HUES48 (cell line): ENCODE data around the gene SHISA5.

Experiments used
- H3K27ac ChIP-seq: one replicate; pipeline ENCODE4 v1.7.0; 2013; ENCODE audit warnings: low read depth, low read length, inconsistent platforms
- H3K27me3 ChIP-seq: 2 replicates; pipeline ENCODE4 v1.6.1; 2013; ENCODE audit warnings: mild to moderate bottlenecking, low read length; ENCODE audit not compliant: control insufficient read depth, insufficient read depth
- H3K36me3 ChIP-seq: 2 replicates; pipeline ENCODE4 v1.6.1; 2013; ENCODE audit warnings: low read length; ENCODE audit not compliant: control insufficient read depth, insufficient read depth
- H3K4me1 ChIP-seq: 2 replicates; pipeline ENCODE4 v1.6.1; 2013; ENCODE audit warnings: mild to moderate bottlenecking, low read length; ENCODE audit not compliant: control insufficient read depth, insufficient read depth
- H3K4me3 ChIP-seq: 2 replicates; pipeline ENCODE4 v1.5.1; 2013; ENCODE audit warnings: mild to moderate bottlenecking, low read depth, low read length
- H3K9ac ChIP-seq: 2 replicates; pipeline ENCODE4 v1.6.1; 2013; ENCODE audit warnings: mild to moderate bottlenecking, low read depth, low read length, moderate library complexity
- H3K9me3 ChIP-seq: 2 replicates; pipeline ENCODE4 v1.6.1; 2013; ENCODE audit warnings: low read length; ENCODE audit not compliant: control insufficient read depth, insufficient read depth

The SHISA5 gene

DNA sequence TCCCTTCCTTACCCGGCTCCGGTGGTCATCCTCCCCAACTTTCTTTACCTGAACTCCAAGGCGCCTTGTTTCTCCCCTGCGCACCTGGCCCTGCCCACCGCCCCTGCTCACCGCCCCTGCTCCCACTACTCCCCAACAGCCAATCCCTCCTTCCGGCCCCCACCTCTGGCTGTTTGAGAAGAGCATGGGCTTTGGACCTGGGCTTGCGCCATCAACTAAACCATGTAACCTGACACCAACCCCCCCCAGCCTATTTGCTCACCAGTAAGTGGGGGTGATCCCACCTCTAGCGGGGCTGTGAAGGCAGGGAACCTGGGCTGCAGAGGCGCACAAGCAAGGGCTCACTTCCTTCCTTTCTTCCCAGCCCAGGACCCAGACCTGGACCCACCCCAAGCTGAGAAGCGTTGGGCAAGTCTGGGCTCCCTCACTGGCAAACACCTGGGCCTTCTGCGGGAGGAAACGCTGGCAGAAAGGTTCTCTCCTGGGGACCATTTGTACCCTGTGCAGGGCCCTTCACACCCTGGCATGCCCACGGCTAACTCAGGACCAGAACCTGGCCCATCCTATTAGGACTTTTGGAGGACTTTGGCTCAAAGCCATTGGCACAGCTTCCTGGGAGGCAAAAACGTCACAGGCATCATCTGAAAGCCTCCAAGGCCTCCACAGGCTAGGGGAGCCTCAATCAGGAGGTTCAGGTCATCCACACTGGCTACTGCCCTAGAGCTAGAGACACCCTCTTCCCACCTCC is 73.8 kb downstream of the SHISA5 start, which contains the start of gene PLXNB1:
Gene PLXNB1 (minus strand): TSS at position 127 of the 748 bp plus-strand sequence. CDS start 5,475 bp downstream, outside the sequence.
- H3K27ac ChIP-seq, result peak within 1 kb of the TSS; percentile 94
- peaks cover 37% of the 10 kb centered on the region for H3K36me3 ChIP-seq
- peaks cover 20% of the 10 kb centered on the region for H3K4me1 ChIP-seq
- no peaks in the 10 kb centered on the region for H3K9me3 ChIP-seq
- peak within 1 kb of the TSS; percentile 91 for H3K9ac ChIP-seq
- no peaks in the 10 kb centered on the region for H3K27me3 ChIP-seq
- peak within 1 kb of the TSS; percentile 87 for H3K4me3 ChIP-seq

DNA sequence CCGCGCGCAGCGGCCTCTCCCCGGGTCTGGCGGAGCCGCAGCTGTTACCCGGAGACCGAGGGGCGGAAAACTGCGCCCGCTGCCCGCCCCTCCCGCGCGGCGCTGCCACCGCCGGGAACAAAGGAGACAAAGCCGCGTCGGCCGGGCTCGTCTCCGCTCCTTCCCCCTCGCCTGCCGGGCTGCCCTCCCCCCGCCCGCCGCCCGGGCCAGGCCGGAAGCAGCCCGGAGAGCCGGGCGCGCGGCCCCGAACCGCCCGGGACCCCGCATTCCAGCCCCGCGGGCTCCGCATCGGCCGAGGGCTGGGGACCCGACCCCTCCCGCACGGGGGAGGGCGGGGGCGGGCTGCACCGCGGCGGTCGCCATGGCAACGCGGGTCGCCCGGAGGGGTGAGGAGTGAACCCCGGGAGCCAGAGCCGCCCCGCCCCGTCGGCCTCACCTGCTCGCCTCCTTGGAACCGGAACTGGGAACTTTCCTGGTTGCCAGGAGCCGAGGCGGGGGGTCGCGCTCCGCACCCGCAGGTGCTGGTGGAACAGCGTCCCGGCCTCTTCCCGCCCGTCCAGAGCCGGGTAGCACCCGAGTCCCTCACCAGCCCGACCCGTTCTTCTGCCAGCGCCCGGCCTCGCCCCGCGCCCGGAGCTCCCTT is 74.5 kb downstream of the SHISA5 start:
- peak overlapping the region; percentile 91 for H3K9ac ChIP-seq
- H3K4me3 ChIP-seq, result peak overlapping the region; percentile 87
- H3K9me3 ChIP-seq, result no peaks in the 10 kb centered on the region
- H3K27ac ChIP-seq, result peak overlapping the region; percentile 94
- no peaks in the 10 kb centered on the region for H3K27me3 ChIP-seq
- H3K4me1 ChIP-seq, result peaks cover 20% of the 10 kb centered on the region
- H3K36me3 ChIP-seq, result peaks cover 39% of the 10 kb centered on the region

- Histone ChIP-seq H3K4me1 (peaks cover 20% of the 10 kb centered on the region), H3K9ac (peak overlapping the region; percentile 91), H3K27ac (peak overlapping the region; percentile 94), H3K4me3 (peak overlapping the region; percentile 87), H3K27me3 (no peaks in the 10 kb centered on the region), H3K36me3 (peaks cover 37% of the 10 kb centered on the region), H3K9me3 (no peaks in the 10 kb centered on the region)
These were observed 75.2 kb downstream of the SHISA5 start for GRCh38 chr3:48428572-48429316.

DNA sequence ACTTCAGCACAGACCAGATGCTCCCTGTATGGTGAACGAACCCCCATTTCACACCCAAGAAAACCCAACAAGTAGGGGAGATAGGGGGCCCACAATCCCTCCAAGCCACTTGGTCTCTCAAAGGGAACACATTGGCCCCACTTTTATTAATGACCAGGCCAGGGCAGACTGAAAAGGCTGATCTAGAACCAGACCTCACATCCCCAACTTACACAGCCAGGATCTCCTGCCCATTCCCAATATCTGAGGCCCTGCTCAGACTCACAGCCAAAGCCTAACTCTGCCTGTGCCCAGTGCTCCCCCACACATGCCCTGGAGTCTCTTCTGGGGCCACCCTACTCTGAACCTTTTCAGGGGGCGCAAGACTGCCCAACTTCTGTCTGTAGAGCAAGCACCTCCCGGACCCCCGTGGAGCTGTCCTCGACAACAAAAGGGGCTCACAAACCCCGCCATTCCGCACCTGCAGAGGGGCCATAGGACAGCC is 75.8 kb downstream of the SHISA5 start:
- Histone ChIP-seq H3K27me3 (no peaks in the 10 kb centered on the region), H3K36me3 (peaks cover 37% of the 10 kb centered on the region), H3K9me3 (no peaks in the 10 kb centered on the region), H3K4me1 (peaks cover 20% of the 10 kb centered on the region), H3K27ac (peak overlapping the region; percentile 66), H3K4me3 (peak overlapping the region; percentile 87), H3K9ac (peak overlapping the region; percentile 34)

GRCh38 chr3:48427630-48427962 is 76.4 kb downstream of the SHISA5 start:
- Histone ChIP-seq H3K36me3 (peaks cover 39% of the 10 kb centered on the region), H3K4me1 (peaks cover 20% of the 10 kb centered on the region), H3K9ac (no peak overlapping the region), H3K27ac (no peak overlapping the region), H3K9me3 (no peaks in the 10 kb centered on the region), H3K27me3 (no peaks in the 10 kb centered on the region), H3K4me3 (peak overlapping the region; percentile 87)

- peaks cover 20% of the 10 kb centered on the region for H3K4me1 ChIP-seq
- H3K36me3 ChIP-seq, result peaks cover 39% of the 10 kb centered on the region
- H3K4me3 ChIP-seq, result peak overlapping the region; percentile 87; the same call in 1 of the 2 replicates
- no peak overlapping the region for H3K27ac ChIP-seq
- no peaks in the 10 kb centered on the region for H3K27me3 ChIP-seq
- H3K9ac ChIP-seq, result no peak overlapping the region
- H3K9me3 ChIP-seq, result no peaks in the 10 kb centered on the region
These were observed 76.9 kb downstream of the SHISA5 start for GRCh38 chr3:48426944-48427629.

- Histone ChIP-seq H3K4me3 (no peak overlapping the region), H3K36me3 (peaks cover 39% of the 10 kb centered on the region), H3K4me1 (peaks cover 20% of the 10 kb centered on the region), H3K9me3 (no peaks in the 10 kb centered on the region), H3K27me3 (no peaks in the 10 kb centered on the region), H3K9ac (no peak overlapping the region), H3K27ac (no peak overlapping the region)
These were observed 77.5 kb downstream of the SHISA5 start for GRCh38 chr3:48426401-48426909.

- Histone ChIP-seq H3K27ac (no peak overlapping the region), H3K4me3 (no peak overlapping the region), H3K4me1 (peaks cover 12% of the 10 kb centered on the region), H3K36me3 (peaks cover 48% of the 10 kb centered on the region), H3K9me3 (no peaks in the 10 kb centered on the region), H3K27me3 (no peaks in the 10 kb centered on the region), H3K9ac (no peak overlapping the region)
These were observed 78.6 kb downstream of the SHISA5 start for GRCh38 chr3:48425281-48425812.

DNA sequence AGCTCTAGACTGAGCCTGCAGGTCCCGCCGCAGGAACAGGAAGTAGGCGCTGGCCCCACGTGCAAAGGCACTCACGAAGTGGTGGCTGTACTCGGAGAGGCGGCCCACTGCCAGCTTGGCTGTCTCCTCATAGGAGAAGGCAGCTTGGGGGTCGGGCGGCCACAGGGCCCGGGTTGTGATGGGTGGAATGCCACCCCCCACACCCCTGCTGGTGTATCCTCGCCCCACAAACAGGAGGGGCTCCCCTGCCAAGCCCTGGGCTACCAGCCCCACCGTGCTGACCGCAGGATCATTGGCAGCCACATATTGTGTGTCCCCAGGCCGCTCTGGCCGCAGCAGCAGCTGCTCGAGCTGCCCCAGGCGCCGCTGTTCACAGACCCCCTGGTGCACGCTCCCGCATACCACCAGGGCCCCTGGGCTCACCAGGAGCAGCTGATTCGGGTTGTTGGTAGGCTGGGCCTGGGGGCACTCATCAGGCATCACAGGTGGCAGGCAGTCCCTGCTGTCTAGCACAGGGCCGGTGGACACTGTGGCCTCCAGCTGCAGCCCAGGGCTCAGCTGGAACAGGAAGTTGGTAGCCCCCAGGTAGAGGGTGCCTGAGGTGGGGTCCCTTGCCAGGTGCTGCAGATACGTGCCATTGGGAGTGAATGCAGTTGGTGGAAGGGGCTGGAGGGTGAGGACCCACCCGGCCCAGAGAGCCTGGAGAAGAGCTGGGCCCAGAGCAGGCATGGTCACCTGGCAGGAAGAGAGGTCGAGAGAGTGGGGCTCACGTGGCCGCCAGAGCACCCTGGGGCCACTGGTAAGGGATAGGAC is 79.9 kb downstream of the SHISA5 start:
- H3K9ac ChIP-seq, result no peak overlapping the region
- no peak overlapping the region for H3K27ac ChIP-seq
- no peak overlapping the region for H3K4me3 ChIP-seq
- H3K9me3 ChIP-seq, result no peaks in the 10 kb centered on the region
- H3K4me1 ChIP-seq, result peaks cover 9% of the 10 kb centered on the region
- peaks cover 59% of the 10 kb centered on the region for H3K36me3 ChIP-seq
- H3K27me3 ChIP-seq, result no peaks in the 10 kb centered on the region
